Tibial artery (tissue), 4 donors: ENCODE data around the gene DNAJA3.

Source experiments
- DNase-seq, 2 donors: peaks; one replicate each; pipeline ENCODE4 v3.0.0-alpha.2; 2019
- H3K27ac ChIP-seq, 2 donors: fragments of 200-600 bp; sonication (generic) in 1 of 2; 1 replicate in 1 of 2; 2 replicates in 1 of 2; pipeline ENCODE4 v1.5.1; 2018 to 2019; ENCODE audit warnings: mild to moderate bottlenecking in 1 of 2
- H3K27me3 ChIP-seq, 2 donors: fragments of 200-600 bp; sonication (generic) in 1 of 2; one replicate each; pipeline versions ENCODE4 v1.5.1 to v1.6.0; 2016 to 2019
- H3K36me3 ChIP-seq, 3 donors: fragments of 200-600 bp; sonication (generic) in 2 of 3; one replicate each; pipeline ENCODE4 v1.5.1; 2016 to 2019; ENCODE audit warnings: mild to moderate bottlenecking in 2 of 3
- H3K4me1 ChIP-seq, 4 donors: fragments of 200-600 bp; sonication (generic) in 2 of 4; 1 replicate in 3 of 4; 2 replicates in 1 of 4; pipeline ENCODE4 v1.5.1; 2016 to 2019
- H3K4me3 ChIP-seq, 2 donors: fragments of 200-600 bp; sonication (generic) in 1 of 2; 1 replicate in 1 of 2; 2 replicates in 1 of 2; pipeline ENCODE4 v1.5.1; 2018 to 2019; ENCODE audit warnings: mild to moderate bottlenecking in 2 of 2
- H3K9me3 ChIP-seq, 3 donors: fragments of 200-600 bp; sonication (generic) in 1 of 3; one replicate each; pipeline ENCODE4 v1.5.1; 2016 to 2019
- CTCF ChIP-seq, 2 experiments: fragments of 200-600 bp in 1 of 2; fragments of 450-650 bp in 1 of 2; IDR thresholded peaks; one replicate each; pipeline ENCODE4 v1.5.1; 2017 to 2019; ENCODE audit warnings: antibody characterized with exemption in 2 of 2, mild to moderate bottlenecking in 1 of 2, moderate library complexity in 1 of 2
- intact Hi-C: fragments of 100-400 bp; cut with DNase I; formaldehyde crosslinking; loops from one replicate; pipeline ENCODE4 v1.15.0; 2023; ENCODE audit warnings: low total_unique reads

DNAJA3 gene

GRCh38 chr16:4403133-4403949 lies 22.3 kb upstream of the DNAJA3 start:
- no peak for TF ChIP-seq CTCF (IDR thresholded peaks at IDR 0.05)
- H3K9me3 ChIP-seq = no peaks in the 10 kb centered on the region
- intact Hi-C loops = loop anchor here (2.0 to 10.0 kb wide), 2 partner anchors 45 to 139 kb away; no protein-coding TSS in a partner anchor
- no peak for DNase-seq
- H3K27ac ChIP-seq = no peak overlapping the region
- no peaks in the 10 kb centered on the region for H3K27me3 ChIP-seq
- peaks cover 4 to 66% (median 44%) of the 10 kb centered on the region in 3 donors for H3K36me3 ChIP-seq
- H3K4me1 ChIP-seq = peaks cover 0 to 16% (median 7%) of the 10 kb centered on the region in 4 donors
- no peak overlapping the region for H3K4me3 ChIP-seq

- TF ChIP-seq CTCF (IDR thresholded peaks at IDR 0.05) = peak; percentile 34 to 40
- Histone ChIP-seq H3K27ac (no peak overlapping the region), H3K36me3 (peaks cover 4 to 71% (median 49%) of the 10 kb centered on the region in 3 donors), H3K27me3 (no peaks in the 10 kb centered on the region), H3K4me1 (peaks cover 0 to 8% (median 5%) of the 10 kb centered on the region in 4 donors), H3K4me3 (no peak overlapping the region), H3K9me3 (no peaks in the 10 kb centered on the region)
- DNase-seq = no peak
- intact Hi-C loops = loop anchor here (10.0 kb wide), 1 partner anchor 140 kb away; no protein-coding TSS in a partner anchor
These were observed 21.3 kb upstream of the DNAJA3 start for GRCh38 chr16:4404247-4404966.

- Histone ChIP-seq H3K27ac (no peak overlapping the region), H3K9me3 (no peaks in the 10 kb centered on the region), H3K36me3 (peaks cover 4 to 78% (median 49%) of the 10 kb centered on the region in 3 donors), H3K27me3 (no peaks in the 10 kb centered on the region), H3K4me1 (peaks cover 0 to 8% (median 5%) of the 10 kb centered on the region in 4 donors), H3K4me3 (no peak overlapping the region)
- TF ChIP-seq CTCF (IDR thresholded peaks at IDR 0.05) = no peak
- intact Hi-C loops = loop anchor here (10.0 kb wide), 1 partner anchor 140 kb away; no protein-coding TSS in a partner anchor
- DNase-seq = no peak
These were observed 20.5 kb upstream of the DNAJA3 start for GRCh38 chr16:4404967-4405696.

- Histone ChIP-seq H3K27ac (no peak overlapping the region), H3K27me3 (no peaks in the 10 kb centered on the region), H3K9me3 (no peaks in the 10 kb centered on the region), H3K4me1 (peaks cover 0 to 11% (median 2%) of the 10 kb centered on the region in 4 donors), H3K36me3 (peaks cover 4 to 76% (median 56%) of the 10 kb centered on the region in 3 donors), H3K4me3 (no peak overlapping the region)
- DNase-seq = peak in 1 of 2 donors; percentile 62
- intact Hi-C loops = loop anchor here (10.0 kb wide), 1 partner anchor 143 kb away; no protein-coding TSS in a partner anchor
- TF ChIP-seq CTCF (IDR thresholded peaks at IDR 0.05) = no peak
These were observed 17.9 kb upstream of the DNAJA3 start for GRCh38 chr16:4407543-4408322.
